ENCODE measurements around the gene PGLYRP2. TPM values are rescaled to one million over a fixed set of nuclear protein-coding genes. Genes with fewer than 3 reads are reported as not detected.

Gene PGLYRP2
- total and polyA plus RNA-seq, 9 of the 15 experiments (the other 6 are each of a cell fraction or from before 2014, with no cell fraction given), result not detected

GRCh38 chr19:15421721-15422260 is 57.5 kb downstream of the PGLYRP2 start:
- ChIA-PET POLR2A (interaction anchor here (0.6 to 6.8 kb wide), 5 partner anchors 8 to 134 kb away, joined by 3 to 54 read pairs (median 5); no protein-coding TSS in a partner anchor), CTCF (ENCODE audit: low intra/inter-chr PET ratio) (no interaction called here)
- H3K9me1 ChIP-seq (ENCODE audit: control insufficient read depth, insufficient read depth, low read length), result peaks cover 4% of the 10 kb centered on the region
- peaks cover 51% of the 10 kb centered on the region for H3K36me3 ChIP-seq (ENCODE audit: control insufficient read depth, insufficient read depth, low read length)
- peaks cover 21% of the 10 kb centered on the region for H3K79me2 ChIP-seq (ENCODE audit: control insufficient read depth, insufficient read depth, low read length)
- no TSS peak for BruUV-seq (replicated peaks)
- no peak for DNase-seq (ENCODE audit: extremely low read depth in 1 of 4, low spot score in 3 of 4)
- intact Hi-C loops (cut with micrococcal nuclease) (no loop called here), in situ Hi-C loops (cut with MboI) (no loop called here)
- TF ChIP-seq MTA2 (IDR thresholded peaks at IDR 0.05; ENCODE audit: low read depth), result no peak
- TF ChIP-seq RBFOX2 (IDR thresholded peaks at IDR 0.05; ENCODE audit: low read depth, low read length), result peak; percentile 12; the same call in 1 of the 2 replicates
- peaks cover 10 to 25% of the 10 kb centered on the region in 2 experiments; a peak in 4 of 5 replicates for H3K4me1 ChIP-seq (replicated peaks in 1 of 2; ENCODE audit: control insufficient read depth in 2 of 2, insufficient read depth in 2 of 2, low read length in 2 of 2)
- peaks cover 7% of the 10 kb centered on the region for H4K20me1 ChIP-seq (replicated peaks; ENCODE audit: control insufficient read depth, insufficient read depth, low read length)
- H3K4me2 ChIP-seq (ENCODE audit: insufficient read depth, low read length), result no peak overlapping the region
- H3K4me3 ChIP-seq, result no peak overlapping the region
- no peak for ATAC-seq
- peak overlapping the region in 1 of 2 experiments; percentile 31; a peak in 2 of 4 replicates for H3K9ac ChIP-seq (ENCODE audit: insufficient read depth in 1 of 2, low read depth in 2 of 2, low read length in 2 of 2)
- WGBS (ENCODE audit: insufficient coverage, low coverage, missing lambda C conversion rate), result 79% methylated on average over 15 of the region's 15 CpGs
- H3K9me3 ChIP-seq (replicated peaks; ENCODE audit: control insufficient read depth, insufficient read depth, low read depth, low read length), result no peaks in the 10 kb centered on the region
- no peak for FAIRE-seq
- H3K27ac ChIP-seq (ENCODE audit: extremely low read depth, low read depth, low read length), result no peak overlapping the region
- no peaks in the 10 kb centered on the region for H3K27me3 ChIP-seq (ENCODE audit: control insufficient read depth in 2 of 2, insufficient read depth in 2 of 2, low read length in 2 of 2)
- H2AFZ ChIP-seq (ENCODE audit: low read depth, low read length), result no peak overlapping the region

GRCh38 chr19:15421136-15421695 is 58.1 kb downstream of the PGLYRP2 start:
- H3K9me3 ChIP-seq (replicated peaks; ENCODE audit: control insufficient read depth, insufficient read depth, low read depth, low read length), result no peaks in the 10 kb centered on the region
- H3K4me3 ChIP-seq, result no peak overlapping the region
- intact Hi-C loops (cut with micrococcal nuclease), result no loop called here
- H2AFZ ChIP-seq (ENCODE audit: low read depth, low read length), result no peak overlapping the region
- BruUV-seq (replicated peaks), result no TSS peak
- POLR2A ChIA-PET, result interaction anchor here (0.7 to 6.8 kb wide), 5 partner anchors 9 to 134 kb away, joined by 3 to 54 read pairs (median 6); no protein-coding TSS in a partner anchor
- no peak for ATAC-seq
- H3K27ac ChIP-seq (ENCODE audit: extremely low read depth, low read depth, low read length), result no peak overlapping the region
- peaks cover 4% of the 10 kb centered on the region for H3K9me1 ChIP-seq (ENCODE audit: control insufficient read depth, insufficient read depth, low read length)
- FAIRE-seq, result no peak
- H3K9ac ChIP-seq (ENCODE audit: insufficient read depth in 1 of 2, low read depth in 2 of 2, low read length in 2 of 2), result peak overlapping the region in 1 of 2 experiments; percentile 14; a peak in 1 of 4 replicates
- CTCF ChIA-PET (ENCODE audit: low intra/inter-chr PET ratio), result no interaction called here
- 92% methylated on average over 12 of the region's 12 CpGs for WGBS (ENCODE audit: insufficient coverage, low coverage, missing lambda C conversion rate)
- no peak for DNase-seq (ENCODE audit: extremely low read depth in 1 of 4, low spot score in 3 of 4)
- H3K36me3 ChIP-seq (ENCODE audit: control insufficient read depth, insufficient read depth, low read length), result peaks cover 51% of the 10 kb centered on the region
- H3K79me2 ChIP-seq (ENCODE audit: control insufficient read depth, insufficient read depth, low read length), result peaks cover 27% of the 10 kb centered on the region
- H4K20me1 ChIP-seq (replicated peaks; ENCODE audit: control insufficient read depth, insufficient read depth, low read length), result peaks cover 7% of the 10 kb centered on the region
- no peaks in the 10 kb centered on the region for H3K27me3 ChIP-seq (ENCODE audit: control insufficient read depth in 2 of 2, insufficient read depth in 2 of 2, low read length in 2 of 2)
- no peak overlapping the region for H3K4me2 ChIP-seq (ENCODE audit: insufficient read depth, low read length)
- TF ChIP-seq ARID1B (IDR thresholded peaks at IDR 0.05) (no peak), IRF1 (CRISPR knock-in tag; IDR thresholded peaks at IDR 0.05; ENCODE audit: borderline replicate concordance) (no peak), SMARCB1 (IDR thresholded peaks at IDR 0.05; ENCODE audit: insufficient read length, low read depth) (no peak), FOXA1 (IDR thresholded peaks at IDR 0.05; ENCODE audit: borderline replicate concordance) (no peak), HMG20A (CRISPR knock-in tag; conservative IDR thresholded peaks at IDR 0.05) (no peak), HDAC8 (tag; IDR thresholded peaks at IDR 0.05) (no peak)
- in situ Hi-C loops (cut with MboI), result no loop called here
- H3K4me1 ChIP-seq (replicated peaks in 1 of 2; ENCODE audit: control insufficient read depth in 2 of 2, insufficient read depth in 2 of 2, low read length in 2 of 2), result peaks cover 12 to 28% of the 10 kb centered on the region in 2 experiments; a peak in 4 of 5 replicates
